ENCODE data around the gene OR2T5. TPM values are rescaled to one million over a fixed set of nuclear protein-coding genes. Genes with fewer than 3 reads are reported as not detected.
"Not testable (repeated sequence)": the region's sequence is repeated elsewhere in the genome, so short reads cannot be mapped to it uniquely, and the experiment has no call there.

The OR2T5 gene
- total RNA-seq, 1 experiment from 2014 or later, result not detected

DNA sequence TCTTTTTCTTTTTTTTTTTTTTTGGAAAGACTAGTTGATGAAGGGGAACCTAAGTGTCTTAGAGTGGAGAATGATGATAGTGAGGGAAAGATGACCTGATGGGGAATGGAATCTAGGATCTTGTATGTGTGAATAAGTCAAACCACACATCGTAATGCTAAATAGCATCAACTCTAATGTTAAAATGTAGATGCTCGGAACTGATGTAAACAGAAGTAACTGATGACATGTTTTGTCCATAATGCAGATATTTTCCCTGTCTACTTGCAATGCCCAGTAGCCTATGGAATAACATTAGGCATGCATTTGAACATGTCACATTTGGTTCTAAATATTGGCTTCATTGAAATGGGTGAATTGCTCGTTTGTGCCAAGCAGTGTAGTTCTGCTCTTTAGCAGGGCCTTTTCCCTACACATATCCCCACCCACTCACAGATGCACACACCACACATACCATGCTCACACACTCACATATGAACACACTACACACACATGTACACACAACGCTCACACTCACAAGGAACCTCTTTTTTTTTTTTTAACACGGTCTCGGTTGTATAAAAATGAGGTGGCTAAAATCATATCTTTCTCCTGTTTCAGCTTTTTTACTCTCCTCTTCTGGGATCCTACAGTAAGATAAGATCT lies 38.4 kb upstream of the OR2T5 start:
- H3K27me3 ChIP-seq (ENCODE audit: control insufficient read depth, insufficient read depth, low read length); BruUV-seq (replicated peaks); in situ Hi-C loops (cut with HindIII; ENCODE audit: low pct_unique_long_range_greater_than_20kb, low sequenced_read_pairs); CTCF ChIA-PET; DNase-seq (ENCODE audit: low read depth, low spot score); H3K4me1 ChIP-seq (ENCODE audit: control insufficient read depth, insufficient read depth, low read length); intact Hi-C loops (cut with micrococcal nuclease; ENCODE audit: unreplicated experiment); H3K36me3 ChIP-seq (ENCODE audit: control insufficient read depth, insufficient read depth, low read length); H3K4me3 ChIP-seq (ENCODE audit: low read depth in 2 of 2, low read length in 2 of 2); H3K9me3 ChIP-seq (ENCODE audit: control insufficient read depth, insufficient read depth, low read depth, low read length); POLR2A ChIA-PET; ATAC-seq; H3K27ac ChIP-seq (ENCODE audit: low read length): not testable (repeated sequence)

GRCh38 chr1:248450466-248451145 lies 37.8 kb upstream of the OR2T5 start:
- H3K4me3 ChIP-seq (ENCODE audit: low read depth in 2 of 2, low read length in 2 of 2); H3K27me3 ChIP-seq (ENCODE audit: control insufficient read depth, insufficient read depth, low read length); H3K9me3 ChIP-seq (ENCODE audit: control insufficient read depth, insufficient read depth, low read depth, low read length); CTCF ChIA-PET; H3K4me1 ChIP-seq (ENCODE audit: control insufficient read depth, insufficient read depth, low read length); in situ Hi-C loops (cut with HindIII; ENCODE audit: low pct_unique_long_range_greater_than_20kb, low sequenced_read_pairs); H3K27ac ChIP-seq (ENCODE audit: low read length); BruUV-seq (replicated peaks); ATAC-seq; POLR2A ChIA-PET; intact Hi-C loops (cut with micrococcal nuclease; ENCODE audit: unreplicated experiment); H3K36me3 ChIP-seq (ENCODE audit: control insufficient read depth, insufficient read depth, low read length); DNase-seq (ENCODE audit: low read depth, low spot score): not testable (repeated sequence)

DNA sequence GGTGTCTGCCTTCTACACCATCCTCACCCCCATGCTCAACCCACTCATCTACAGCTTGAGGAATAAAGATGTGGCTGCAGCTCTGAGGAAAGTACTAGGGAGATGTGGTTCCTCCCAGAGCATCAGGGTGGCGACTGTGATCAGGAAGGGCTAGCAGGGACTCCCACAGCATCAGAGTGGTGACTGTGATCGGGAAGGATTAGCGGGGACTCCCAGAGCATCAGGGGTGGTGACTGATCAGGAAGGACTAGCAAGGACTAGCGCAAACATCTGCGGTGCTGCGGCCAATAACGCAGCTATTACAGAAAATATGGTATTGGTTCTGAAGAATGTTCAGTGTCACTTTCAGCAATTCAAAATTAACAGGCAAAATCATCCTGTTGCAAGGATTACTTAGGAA lies 34.8 kb upstream of the OR2T5 start:
- H3K4me1 ChIP-seq (ENCODE audit: control insufficient read depth, insufficient read depth, low read length); H3K36me3 ChIP-seq (ENCODE audit: control insufficient read depth, insufficient read depth, low read length); H3K27ac ChIP-seq (ENCODE audit: low read length); POLR2A ChIA-PET; H3K4me3 ChIP-seq (ENCODE audit: low read depth in 2 of 2, low read length in 2 of 2); BruUV-seq (replicated peaks); H3K9me3 ChIP-seq (ENCODE audit: control insufficient read depth, insufficient read depth, low read depth, low read length); ATAC-seq; DNase-seq (ENCODE audit: low read depth, low spot score); in situ Hi-C loops (cut with HindIII; ENCODE audit: low pct_unique_long_range_greater_than_20kb, low sequenced_read_pairs); CTCF ChIA-PET; H3K27me3 ChIP-seq (ENCODE audit: control insufficient read depth, insufficient read depth, low read length); intact Hi-C loops (cut with micrococcal nuclease; ENCODE audit: unreplicated experiment): not testable (repeated sequence)

DNA sequence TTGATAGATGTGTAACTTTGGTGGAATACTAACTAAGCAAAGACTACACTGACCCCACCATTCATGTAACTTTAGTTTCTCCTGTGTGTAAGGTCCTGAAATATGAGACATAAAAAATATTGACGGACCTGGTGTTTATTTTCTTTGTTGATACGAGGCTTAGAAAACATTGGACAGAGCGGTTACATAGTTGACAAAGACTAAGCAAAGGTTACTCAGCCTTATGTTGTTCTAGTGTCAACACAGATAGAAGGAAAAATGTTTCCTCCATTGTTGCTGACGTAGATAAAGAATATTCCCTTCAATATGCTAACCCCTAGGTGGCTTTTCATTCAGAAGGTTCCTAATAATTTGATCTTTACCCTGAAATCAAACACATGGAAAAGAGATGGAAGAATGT lies 33.3 kb upstream of the OR2T5 start:
- in situ Hi-C loops (cut with HindIII; ENCODE audit: low pct_unique_long_range_greater_than_20kb, low sequenced_read_pairs); H3K36me3 ChIP-seq (ENCODE audit: control insufficient read depth, insufficient read depth, low read length); H3K27ac ChIP-seq (ENCODE audit: low read length); H3K27me3 ChIP-seq (ENCODE audit: control insufficient read depth, insufficient read depth, low read length); intact Hi-C loops (cut with micrococcal nuclease; ENCODE audit: unreplicated experiment); H3K9me3 ChIP-seq (ENCODE audit: control insufficient read depth, insufficient read depth, low read depth, low read length); DNase-seq (ENCODE audit: low read depth, low spot score); H3K4me3 ChIP-seq (ENCODE audit: low read depth in 2 of 2, low read length in 2 of 2); H3K4me1 ChIP-seq (ENCODE audit: control insufficient read depth, insufficient read depth, low read length); POLR2A ChIA-PET; CTCF ChIA-PET; BruUV-seq (replicated peaks); ATAC-seq: not testable (repeated sequence)

DNA sequence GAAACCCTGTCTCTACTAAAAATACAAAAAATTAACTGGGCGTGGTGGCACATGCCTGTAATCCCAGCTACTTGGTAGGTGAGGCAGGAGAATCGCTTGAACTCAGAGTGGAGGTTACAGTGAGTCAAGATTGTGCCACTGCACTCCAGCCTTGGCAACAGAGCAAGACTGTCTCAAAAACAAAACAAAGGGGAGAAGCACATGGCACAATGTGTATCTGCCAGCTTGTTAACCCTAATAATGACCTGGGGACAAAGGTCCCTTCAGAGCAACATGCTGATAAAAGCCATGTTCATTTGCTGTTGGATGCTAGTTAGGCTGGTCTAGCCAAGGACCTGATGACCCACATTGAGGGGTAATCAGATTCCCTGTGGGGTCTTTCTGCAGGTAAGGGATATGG lies 31.8 kb upstream of the OR2T5 start:
- H3K4me3 ChIP-seq (ENCODE audit: low read depth in 2 of 2, low read length in 2 of 2); H3K27ac ChIP-seq (ENCODE audit: low read length); intact Hi-C loops (cut with micrococcal nuclease; ENCODE audit: unreplicated experiment); BruUV-seq (replicated peaks); H3K9me3 ChIP-seq (ENCODE audit: control insufficient read depth, insufficient read depth, low read depth, low read length); DNase-seq (ENCODE audit: low read depth, low spot score); ATAC-seq; POLR2A ChIA-PET; CTCF ChIA-PET; H3K4me1 ChIP-seq (ENCODE audit: control insufficient read depth, insufficient read depth, low read length); H3K27me3 ChIP-seq (ENCODE audit: control insufficient read depth, insufficient read depth, low read length); in situ Hi-C loops (cut with HindIII; ENCODE audit: low pct_unique_long_range_greater_than_20kb, low sequenced_read_pairs); H3K36me3 ChIP-seq (ENCODE audit: control insufficient read depth, insufficient read depth, low read length): not testable (repeated sequence)

GRCh38 chr1:248459117-248459516 lies 29.3 kb upstream of the OR2T5 start:
- ATAC-seq; DNase-seq (ENCODE audit: low read depth, low spot score); intact Hi-C loops (cut with micrococcal nuclease; ENCODE audit: unreplicated experiment); H3K4me3 ChIP-seq (ENCODE audit: low read depth in 2 of 2, low read length in 2 of 2); H3K9me3 ChIP-seq (ENCODE audit: control insufficient read depth, insufficient read depth, low read depth, low read length); H3K36me3 ChIP-seq (ENCODE audit: control insufficient read depth, insufficient read depth, low read length); H3K27ac ChIP-seq (ENCODE audit: low read length); H3K27me3 ChIP-seq (ENCODE audit: control insufficient read depth, insufficient read depth, low read length); H3K4me1 ChIP-seq (ENCODE audit: control insufficient read depth, insufficient read depth, low read length); CTCF ChIA-PET; POLR2A ChIA-PET; BruUV-seq (replicated peaks); in situ Hi-C loops (cut with HindIII; ENCODE audit: low pct_unique_long_range_greater_than_20kb, low sequenced_read_pairs): not testable (repeated sequence)

Measured in Panc1 (cell line).